Fibroblast of villous mesenchyme (primary cell): ENCODE data around the gene ZXDC. TPM values are rescaled to one million over a fixed set of nuclear protein-coding genes. Genes with fewer than 3 reads are reported as not detected.
A peak's percentile ranks its signal among the peaks of the same experiment; 100 is the strongest.

Experiments
- DNase-seq: peaks from one replicate; pipeline ENCODE4 v3.0.0-alpha.2; 2010; ENCODE audit warnings: low read depth
- H3K4me3 ChIP-seq: 2 replicates; pipeline ENCODE4 v1.5.1; 2011; ENCODE audit warnings: low read depth, mild to moderate bottlenecking, low read length
- total RNA-seq: library from RNA; depleted of rRNA; stranded (reverse); fragments of >200 nt; gene quantifications from 2 replicates; pipeline ENCODE4 v1.2.3, GENCODE V29; 2012
- TF ChIP-seq, protein P1 (sequence below): IDR thresholded peaks from 2 replicates; pipeline ENCODE4 v1.5.1; 2012; ENCODE audit warnings: low read depth, mild to moderate bottlenecking, low read length; ENCODE audit not compliant: insufficient read depth

ZXDC gene, protein sequence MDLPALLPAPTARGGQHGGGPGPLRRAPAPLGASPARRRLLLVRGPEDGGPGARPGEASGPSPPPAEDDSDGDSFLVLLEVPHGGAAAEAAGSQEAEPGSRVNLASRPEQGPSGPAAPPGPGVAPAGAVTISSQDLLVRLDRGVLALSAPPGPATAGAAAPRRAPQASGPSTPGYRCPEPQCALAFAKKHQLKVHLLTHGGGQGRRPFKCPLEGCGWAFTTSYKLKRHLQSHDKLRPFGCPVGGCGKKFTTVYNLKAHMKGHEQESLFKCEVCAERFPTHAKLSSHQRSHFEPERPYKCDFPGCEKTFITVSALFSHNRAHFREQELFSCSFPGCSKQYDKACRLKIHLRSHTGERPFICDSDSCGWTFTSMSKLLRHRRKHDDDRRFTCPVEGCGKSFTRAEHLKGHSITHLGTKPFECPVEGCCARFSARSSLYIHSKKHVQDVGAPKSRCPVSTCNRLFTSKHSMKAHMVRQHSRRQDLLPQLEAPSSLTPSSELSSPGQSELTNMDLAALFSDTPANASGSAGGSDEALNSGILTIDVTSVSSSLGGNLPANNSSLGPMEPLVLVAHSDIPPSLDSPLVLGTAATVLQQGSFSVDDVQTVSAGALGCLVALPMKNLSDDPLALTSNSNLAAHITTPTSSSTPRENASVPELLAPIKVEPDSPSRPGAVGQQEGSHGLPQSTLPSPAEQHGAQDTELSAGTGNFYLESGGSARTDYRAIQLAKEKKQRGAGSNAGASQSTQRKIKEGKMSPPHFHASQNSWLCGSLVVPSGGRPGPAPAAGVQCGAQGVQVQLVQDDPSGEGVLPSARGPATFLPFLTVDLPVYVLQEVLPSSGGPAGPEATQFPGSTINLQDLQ
- total RNA-seq, result 17.7 TPM in 2 replicates

DNA sequence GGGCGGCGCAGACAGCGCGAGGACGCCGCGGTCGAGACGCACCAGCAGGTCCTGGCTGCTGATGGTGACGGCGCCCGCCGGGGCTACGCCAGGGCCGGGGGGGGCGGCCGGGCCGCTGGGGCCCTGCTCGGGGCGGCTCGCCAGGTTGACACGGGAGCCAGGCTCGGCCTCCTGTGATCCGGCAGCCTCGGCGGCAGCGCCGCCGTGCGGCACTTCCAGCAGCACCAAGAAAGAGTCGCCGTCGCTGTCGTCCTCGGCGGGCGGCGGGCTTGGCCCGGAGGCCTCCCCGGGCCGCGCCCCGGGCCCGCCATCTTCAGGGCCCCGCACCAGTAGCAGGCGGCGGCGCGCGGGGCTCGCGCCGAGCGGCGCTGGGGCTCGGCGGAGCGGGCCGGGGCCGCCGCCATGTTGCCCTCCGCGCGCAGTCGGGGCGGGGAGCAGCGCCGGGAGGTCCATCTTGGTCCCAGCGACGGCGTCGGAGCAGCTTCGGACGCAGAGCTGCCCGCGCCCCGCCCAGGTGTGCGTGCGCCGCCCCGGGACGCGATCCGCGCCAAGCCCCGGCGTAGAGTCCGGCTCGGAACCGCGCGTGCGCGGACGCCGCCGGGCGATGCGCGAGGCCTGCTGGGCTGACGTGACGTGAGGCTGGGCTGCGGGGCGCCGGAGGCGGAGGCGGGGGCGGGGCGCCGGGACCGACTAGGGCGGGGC, at the start of gene ZXDC:
Gene ZXDC (minus strand): TSS at position 479 of the 702 bp plus-strand sequence. CDS start 26 bp downstream, at position 453.
- peak within 1 kb of the TSS; percentile 76 for H3K4me3 ChIP-seq
- DNase-seq, result peak; percentile 94
- TF ChIP-seq, protein P1, sequence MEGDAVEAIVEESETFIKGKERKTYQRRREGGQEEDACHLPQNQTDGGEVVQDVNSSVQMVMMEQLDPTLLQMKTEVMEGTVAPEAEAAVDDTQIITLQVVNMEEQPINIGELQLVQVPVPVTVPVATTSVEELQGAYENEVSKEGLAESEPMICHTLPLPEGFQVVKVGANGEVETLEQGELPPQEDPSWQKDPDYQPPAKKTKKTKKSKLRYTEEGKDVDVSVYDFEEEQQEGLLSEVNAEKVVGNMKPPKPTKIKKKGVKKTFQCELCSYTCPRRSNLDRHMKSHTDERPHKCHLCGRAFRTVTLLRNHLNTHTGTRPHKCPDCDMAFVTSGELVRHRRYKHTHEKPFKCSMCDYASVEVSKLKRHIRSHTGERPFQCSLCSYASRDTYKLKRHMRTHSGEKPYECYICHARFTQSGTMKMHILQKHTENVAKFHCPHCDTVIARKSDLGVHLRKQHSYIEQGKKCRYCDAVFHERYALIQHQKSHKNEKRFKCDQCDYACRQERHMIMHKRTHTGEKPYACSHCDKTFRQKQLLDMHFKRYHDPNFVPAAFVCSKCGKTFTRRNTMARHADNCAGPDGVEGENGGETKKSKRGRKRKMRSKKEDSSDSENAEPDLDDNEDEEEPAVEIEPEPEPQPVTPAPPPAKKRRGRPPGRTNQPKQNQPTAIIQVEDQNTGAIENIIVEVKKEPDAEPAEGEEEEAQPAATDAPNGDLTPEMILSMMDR, result peak; percentile 33

DNA sequence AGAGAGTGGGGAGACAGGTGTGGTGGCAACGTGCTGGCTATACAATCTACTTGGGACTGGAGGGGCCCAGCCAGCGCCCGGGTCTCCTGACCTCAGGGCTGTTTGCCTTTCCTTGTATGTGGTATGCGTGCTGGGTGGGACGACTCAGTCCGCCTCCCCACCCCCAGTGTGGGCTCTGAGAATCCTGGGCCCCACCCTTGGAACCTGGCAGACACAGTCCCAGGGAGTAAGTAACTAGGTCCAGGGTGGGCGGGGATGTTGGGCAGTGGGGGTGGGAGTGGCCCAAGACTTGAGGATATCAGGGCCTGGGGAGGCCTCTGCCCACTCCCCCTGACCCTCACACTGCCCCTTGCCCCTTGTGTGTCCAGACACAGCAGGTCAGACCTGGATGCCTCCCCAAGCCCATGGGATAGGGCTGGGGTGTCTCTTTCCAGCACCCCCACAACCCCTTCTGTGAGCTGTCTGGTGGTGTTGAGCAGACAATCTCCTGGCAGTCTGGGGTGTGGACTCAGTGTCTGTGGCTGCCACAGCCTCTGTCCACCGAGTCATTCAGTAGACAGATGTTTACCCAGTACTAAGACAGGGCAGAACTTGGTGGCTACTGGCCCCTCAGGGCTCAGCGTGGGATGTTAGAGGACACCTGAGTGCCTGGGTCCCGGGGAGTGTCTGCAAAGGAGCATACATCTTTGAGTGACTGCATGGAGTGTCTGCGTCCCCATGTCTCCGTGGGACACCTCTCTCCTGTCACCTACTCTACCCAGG, 49.6 kb upstream of the ZXDC start:
- no peak overlapping the region for H3K4me3 ChIP-seq
- no peak for DNase-seq
- TF ChIP-seq, protein P1, result no peak

DNA sequence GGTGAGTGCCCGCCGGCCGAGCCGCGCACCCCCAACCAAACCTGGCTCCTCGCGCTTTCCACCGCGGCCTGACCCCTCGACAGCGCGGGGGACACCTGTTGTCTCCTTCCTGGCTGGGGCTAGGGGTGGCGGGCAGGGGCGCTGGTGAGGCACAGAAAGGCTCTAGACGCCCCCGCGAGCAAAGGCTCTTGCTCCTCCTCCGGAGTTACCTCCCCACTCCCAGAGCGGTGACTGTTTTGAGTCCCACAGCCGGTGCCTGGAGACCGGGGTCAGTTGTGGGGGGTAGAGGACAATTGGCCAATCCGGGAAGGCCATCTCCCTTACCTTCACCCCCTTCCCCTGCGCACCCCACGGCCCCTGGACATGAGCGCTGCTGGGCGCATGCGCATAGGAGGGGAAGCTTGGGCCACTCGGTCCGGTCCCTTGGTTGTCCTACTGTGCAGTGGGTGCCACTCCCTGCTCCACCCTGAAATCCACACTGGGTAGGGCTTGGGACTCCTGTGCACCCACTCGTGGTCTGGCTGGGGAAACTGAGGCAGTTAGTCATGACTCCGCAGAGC, 48.8 kb upstream of the ZXDC start:
- H3K4me3 ChIP-seq, result peak overlapping the region; percentile 48
- TF ChIP-seq, protein P1, result no peak
- no peak for DNase-seq

- peak within 1 kb of the TSS; percentile 48 for H3K4me3 ChIP-seq
- peak; percentile 49 for DNase-seq
- TF ChIP-seq, protein P1, result no peak
Observed at GRCh38 chr3:126523745-126524428, 48.2 kb upstream of the ZXDC start, which contains the start of gene CHST13. Gene CHST13, plus strand, starts transcription at chr3:126524155. Its CDS starts 178 bp downstream, at chr3:126524333.

DNA sequence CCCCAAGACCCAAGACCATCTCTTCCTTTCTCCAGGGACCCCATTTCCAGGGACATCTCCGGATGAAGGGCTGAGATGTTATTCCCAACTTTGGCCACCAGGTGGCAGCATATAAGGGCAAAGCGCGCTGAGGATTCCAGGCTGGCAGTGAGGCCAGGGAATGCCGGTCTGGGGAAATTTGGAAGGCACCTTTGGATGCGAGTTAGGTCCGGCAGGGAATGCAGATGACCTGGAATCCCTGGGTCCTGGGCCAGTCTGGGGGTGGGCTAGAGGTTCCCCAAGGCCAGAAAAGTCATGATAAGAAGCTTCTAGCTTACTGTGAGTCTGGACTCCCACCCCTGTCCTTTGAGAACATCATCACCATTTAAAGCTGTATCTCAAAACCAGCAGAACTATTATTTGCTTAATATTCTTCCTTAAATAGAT, 46.7 kb upstream of the ZXDC start:
- peak; percentile 40 for DNase-seq
- TF ChIP-seq, protein P1, result peak; percentile 83
- no peak overlapping the region for H3K4me3 ChIP-seq
